ENCODE results near the gene PDE4D.

Gene PDE4D

GRCh38 chr5:59037041-59037440, 856.5 kb downstream of the PDE4D start:
- DNase-seq (ENCODE audit: low read depth), result no peak

- peak; percentile 47 for DNase-seq (ENCODE audit: low read depth)
Observed at GRCh38 chr5:59036274-59036961, 857.1 kb downstream of the PDE4D start.

- no peak for DNase-seq (ENCODE audit: low read depth)
Observed at GRCh38 chr5:59035681-59036080, 857.8 kb downstream of the PDE4D start.

GRCh38 chr5:59034498-59035186, 858.9 kb downstream of the PDE4D start:
- no peak for DNase-seq (ENCODE audit: low read depth)

- no peak for DNase-seq (ENCODE audit: low read depth)
Observed at GRCh38 chr5:59027145-59027907, 866.2 kb downstream of the PDE4D start.

- DNase-seq (ENCODE audit: low read depth), result no peak
Observed at GRCh38 chr5:59025734-59026133, 867.8 kb downstream of the PDE4D start.

- no peak for DNase-seq (ENCODE audit: low read depth)
Observed at GRCh38 chr5:59021837-59022514, 871.5 kb downstream of the PDE4D start.

- no peak for DNase-seq (ENCODE audit: low read depth)
Observed at GRCh38 chr5:59021286-59021673, 872.2 kb downstream of the PDE4D start.

- peak; percentile 2 for DNase-seq (ENCODE audit: low read depth)
Observed at GRCh38 chr5:59020611-59021285, 872.8 kb downstream of the PDE4D start.

GRCh38 chr5:59019078-59019477, 874.4 kb downstream of the PDE4D start:
- DNase-seq (ENCODE audit: low read depth), result no peak

GRCh38 chr5:59016925-59017324, 876.6 kb downstream of the PDE4D start:
- no peak for DNase-seq (ENCODE audit: low read depth)

GRCh38 chr5:59008816-59009473, 884.6 kb downstream of the PDE4D start:
- DNase-seq (ENCODE audit: low read depth), result no peak

GRCh38 chr5:59007460-59008063, 886.0 kb downstream of the PDE4D start:
- DNase-seq (ENCODE audit: low read depth), result no peak

GRCh38 chr5:59005934-59006701, 887.4 kb downstream of the PDE4D start:
- no peak for DNase-seq (ENCODE audit: low read depth)

- no peak for DNase-seq (ENCODE audit: low read depth)
Observed at GRCh38 chr5:59003641-59004040, 889.9 kb downstream of the PDE4D start.

GRCh38 chr5:59003124-59003523, 890.4 kb downstream of the PDE4D start:
- DNase-seq (ENCODE audit: low read depth), result no peak

- no peak for DNase-seq (ENCODE audit: low read depth)
Observed at GRCh38 chr5:59002162-59002825, 891.2 kb downstream of the PDE4D start.

GRCh38 chr5:59001716-59002115, 891.8 kb downstream of the PDE4D start:
- DNase-seq (ENCODE audit: low read depth), result no peak

GRCh38 chr5:59001154-59001553, 892.4 kb downstream of the PDE4D start:
- DNase-seq (ENCODE audit: low read depth), result no peak

GRCh38 chr5:59000211-59000610, 893.3 kb downstream of the PDE4D start:
- DNase-seq (ENCODE audit: low read depth), result no peak
